Panc1 (cell line): ENCODE measurements around the gene PTGIS. TPM values are rescaled to one million over a fixed set of nuclear protein-coding genes. Genes with fewer than 3 reads are reported as not detected.
A peak's percentile ranks its signal among the peaks of the same experiment; 100 is the strongest.

Experiments
- ATAC-seq: fragments of 200-7000 bp; cut with Tn5 transposase; 2 replicates; pipeline ENCODE4 v1.9.1; 2020; ENCODE audit warnings: mild to moderate bottlenecking, moderate library complexity
- BruUV-seq: library from RNA; stranded (reverse); fragments of 400-500 nt; replicated peaks from 2 replicates; lab custom pipeline; 2021; lab: Mats Ljungman, UMichigan
- CTCF ChIA-PET: fragments of 300-600 bp; sonication (Branson Sonifier 250); formaldehyde crosslinking; loops from one replicate; lab custom pipeline; 2022; ENCODE audit warnings: antibody characterized with exemption; lab: Charles Lee
- POLR2A ChIA-PET: fragments of 300-600 bp; sonication (Branson Sonifier 250); formaldehyde crosslinking; loops from one replicate; lab custom pipeline; 2022; ENCODE audit warnings: antibody characterized with exemption; lab: Charles Lee
- DNase-seq: peaks from one replicate; pipeline ENCODE4 v3.0.0-alpha.2; 2010; ENCODE audit warnings: low read depth, low spot score
- H3K27ac ChIP-seq: 2 replicates; pipeline ENCODE4 v1.5.1; 2011; ENCODE audit warnings: mild to moderate bottlenecking, low read length, inconsistent platforms
- H3K27me3 ChIP-seq: fragments of 200-500 bp; sonication (Bioruptor generic); 2 replicates; pipeline ENCODE4 v1.6.0; 2014; ENCODE audit warnings: low read length, inconsistent platforms; ENCODE audit not compliant: control insufficient read depth, insufficient read depth
- H3K36me3 ChIP-seq: fragments of 200-500 bp; sonication (Bioruptor generic); 2 replicates; pipeline ENCODE4 v1.5.1; 2014; ENCODE audit warnings: inconsistent platforms, mild to moderate bottlenecking, low read length, moderate library complexity; ENCODE audit not compliant: control insufficient read depth, insufficient read depth
- H3K4me1 ChIP-seq: 2 replicates; pipeline ENCODE4 v1.5.1; 2011; ENCODE audit warnings: inconsistent platforms, mild to moderate bottlenecking, low read length, moderate library complexity; ENCODE audit not compliant: control insufficient read depth, insufficient read depth
- H3K4me3 ChIP-seq, 2 experiments: 2 replicates each; pipeline ENCODE4 v1.5.1; 2011 to 2012; ENCODE audit warnings: low read depth in 2 of 2, low read length in 2 of 2, mild to moderate bottlenecking in 2 of 2, inconsistent platforms in 1 of 2, moderate library complexity in 1 of 2
- H3K9me3 ChIP-seq: fragments of 200-500 bp; sonication (Bioruptor generic); 2 replicates; pipeline ENCODE4 v1.5.1; 2014; ENCODE audit warnings: low read depth, mild to moderate bottlenecking, inconsistent platforms, low read length, moderate library complexity; ENCODE audit not compliant: control insufficient read depth, insufficient read depth
- CTCF ChIP-seq: fragments of 450-650 bp; IDR thresholded peaks from 2 replicates; pipeline ENCODE4 v1.5.1; 2017; ENCODE audit warnings: mild to moderate bottlenecking
- POLR2AphosphoS5 ChIP-seq: IDR thresholded peaks from 2 replicates; pipeline ENCODE4 v1.6.1; 2012; ENCODE audit warnings: mild to moderate bottlenecking, low read depth, low read length, moderate library complexity
- REST ChIP-seq, 2 experiments: IDR thresholded peaks; 2 replicates each; pipeline ENCODE4 v1.6.1; 2011 to 2012; ENCODE audit warnings: low read depth in 2 of 2, control low read depth in 1 of 2, low read length in 1 of 2, mild to moderate bottlenecking in 1 of 2, moderate library complexity in 1 of 2; ENCODE audit not compliant: insufficient read depth in 1 of 2
- SIN3A ChIP-seq: IDR thresholded peaks from 2 replicates; pipeline ENCODE4 v1.6.1; 2012; ENCODE audit warnings: low read depth, mild to moderate bottlenecking, low read length, moderate library complexity, borderline replicate concordance; ENCODE audit not compliant: insufficient read depth
- TCF7L2 ChIP-seq: IDR thresholded peaks from 2 replicates; pipeline ENCODE4 v1.6.1; 2011; ENCODE audit warnings: mild to moderate bottlenecking, low read depth, low read length, inconsistent platforms
- in situ Hi-C: cut with HindIII; loops from 2 replicates; pipeline ENCODE4 v1.10.0; 2016; ENCODE audit warnings: low sequenced_read_pairs, low pct_unique_long_range_greater_than_20kb
- intact Hi-C: fragments of 100-400 bp; cut with micrococcal nuclease; formaldehyde crosslinking; loops from one replicate; pipeline ENCODE4 v1.10.0; 2022; ENCODE audit not compliant: unreplicated experiment
- total RNA-seq: library from RNA; stranded (reverse); gene quantifications from one replicate; pipeline ENCODE4 v1.2.1, GENCODE V29; 2021; ENCODE audit not compliant: unreplicated experiment

The PTGIS gene
- total RNA-seq, 1 experiment from 2014 or later = 4.4 TPM

- CTCF ChIA-PET = no interaction called here
- Histone ChIP-seq H3K4me3 (no peak overlapping the region), H3K36me3 (no peaks in the 10 kb centered on the region), H3K27me3 (no peaks in the 10 kb centered on the region), H3K9me3 (no peaks in the 10 kb centered on the region), H3K27ac (no peak overlapping the region), H3K4me1 (peaks cover 14% of the 10 kb centered on the region)
- no peak for TF ChIP-seq SIN3A
- no peak for TF ChIP-seq REST (IDR thresholded peaks at IDR 0.05; ENCODE audit: insufficient read depth in 1 of 2, low read depth in 2 of 2, low read length in 1 of 2)
- no peak for TF ChIP-seq CTCF
- no peak for TF ChIP-seq POLR2AphosphoS5
- TF ChIP-seq TCF7L2 = no peak
- ATAC-seq (no peak), DNase-seq (no peak)
- POLR2A ChIA-PET = no interaction called here
- BruUV-seq = no TSS peak
- intact Hi-C loops (no loop called here), in situ Hi-C loops (no loop called here)
Measured at GRCh38 chr20:49538950-49539349, 29.0 kb downstream of the PTGIS start.

- H3K9me3 ChIP-seq = no peaks in the 10 kb centered on the region
- DNase-seq (peak; percentile 47), ATAC-seq (peak; percentile 92)
- CTCF ChIA-PET = interaction anchor here (0.6 kb wide), 1 partner anchor 32 kb away, joined by 7 read pairs; no protein-coding TSS in a partner anchor
- in situ Hi-C loops = no loop called here
- POLR2A ChIA-PET = no interaction called here
- intact Hi-C loops = loop anchor here (2.0 kb wide), 1 partner anchor 199 kb away; no protein-coding TSS in a partner anchor
- H3K27me3 ChIP-seq = no peaks in the 10 kb centered on the region
- no peaks in the 10 kb centered on the region for H3K36me3 ChIP-seq
- peaks cover 8% of the 10 kb centered on the region; the same call in 1 of the 2 replicates for H3K4me1 ChIP-seq
- TF ChIP-seq CTCF = peak; percentile 87
- TF ChIP-seq REST (IDR thresholded peaks at IDR 0.05; ENCODE audit: insufficient read depth in 1 of 2, low read depth in 2 of 2, low read length in 1 of 2) = no peak
- H3K27ac ChIP-seq = no peak overlapping the region
- no TSS peak for BruUV-seq
- H3K4me3 ChIP-seq = no peak overlapping the region
Measured at GRCh38 chr20:49534255-49534712, 33.7 kb downstream of the PTGIS start.
